Endodermal cell (in vitro differentiated cells): ENCODE data around the gene SURF2. TPM values are rescaled to one million over a fixed set of nuclear protein-coding genes. Genes with fewer than 3 reads are reported as not detected.

ENCODE experiments used
- DNase-seq: peaks from one replicate; pipeline ENCODE4 v3.0.0-alpha.2; 2017
- H3K27ac ChIP-seq: 2 replicates; pipeline ENCODE4 v1.5.1; 2013; ENCODE audit warnings: mild to moderate bottlenecking, low read depth, low read length, moderate library complexity
- H3K27me3 ChIP-seq: 2 replicates; pipeline ENCODE4 v1.6.1; 2013; ENCODE audit warnings: mild to moderate bottlenecking, low read length, moderate library complexity; ENCODE audit not compliant: insufficient read depth, control insufficient read depth, poor library complexity, severe bottlenecking
- H3K36me3 ChIP-seq: 2 replicates; pipeline ENCODE4 v1.7.0; 2013; ENCODE audit warnings: mild to moderate bottlenecking, low read length, moderate library complexity; ENCODE audit not compliant: control insufficient read depth, insufficient read depth
- H3K4me1 ChIP-seq: one replicate; pipeline ENCODE4 v1.7.0; 2013; ENCODE audit warnings: low read length; ENCODE audit not compliant: control insufficient read depth, insufficient read depth
- H3K4me3 ChIP-seq: 2 replicates; pipeline ENCODE4 v1.5.1; 2013; ENCODE audit warnings: mild to moderate bottlenecking, low read length, moderate library complexity
- H3K9ac ChIP-seq: 2 replicates; pipeline ENCODE4 v1.6.1; 2013; ENCODE audit warnings: mild to moderate bottlenecking, low read length, moderate library complexity; ENCODE audit not compliant: poor library complexity, severe bottlenecking; ENCODE audit errors: extremely low read depth
- H3K9me3 ChIP-seq: 2 replicates; pipeline ENCODE4 v1.6.1; 2013; ENCODE audit warnings: mild to moderate bottlenecking, low read length, moderate library complexity; ENCODE audit not compliant: control insufficient read depth
- H3K27ac Mint-ChIP-seq: 2 replicates; pipeline ENCODE4 v1.8.0; 2020; ENCODE audit warnings: mixed read lengths
- H3K27me3 Mint-ChIP-seq: 2 replicates; pipeline ENCODE4 v1.8.0; 2021; ENCODE audit warnings: mild to moderate bottlenecking, mixed read lengths; ENCODE audit not compliant: insufficient read depth
- H3K36me3 Mint-ChIP-seq: 2 replicates; pipeline ENCODE4 v1.8.0; 2020; ENCODE audit warnings: low read depth, mixed read lengths
- H3K4me1 Mint-ChIP-seq: 2 replicates; pipeline ENCODE4 v1.8.0; 2020; ENCODE audit warnings: mixed read lengths
- H3K4me3 Mint-ChIP-seq: 2 replicates; pipeline ENCODE4 v1.8.0; 2020; ENCODE audit warnings: mild to moderate bottlenecking, moderate library complexity, mixed read lengths
- H3K9me3 Mint-ChIP-seq: 2 replicates; pipeline ENCODE4 v1.8.0; 2020; ENCODE audit warnings: mild to moderate bottlenecking, mixed read lengths
- WGBS, 2 experiments: methylation state at CpG; one replicate each; pipeline versions ENCODE4 v1.1.5 to v1.1.7; 2013; ENCODE audit warnings: missing lambda C conversion rate in 2 of 2, mixed read lengths in 1 of 2; ENCODE audit not compliant: insufficient coverage in 1 of 2, insufficient read length in 1 of 2; 5-methylcytosine and 5-hydroxymethylcytosine counted together
- total RNA-seq, 2 donors: library from RNA; stranded (reverse); fragmentation: NEBNext Ultra II Directional in 1 of 2; extraction: Animal tissue kit (Norgen Biotek cat#: 25700) in 1 of 2; gene quantifications; 2 replicates in 1 of 2; 3 replicates in 1 of 2; pipeline ENCODE4 v1.2.1, GENCODE V29; 2021
- TF ChIP-seq, protein P1 (sequence below): fragments of 200-600 bp; sonication (generic); conservative IDR thresholded peaks from 2 replicates; pipeline ENCODE4 v1.5.0; 2021; ENCODE audit warnings: antibody characterized with exemption, mild to moderate bottlenecking

The SURF2 gene
- total RNA-seq, 2 donors from 2014 or later = 18.0 to 25.9 TPM

DNA sequence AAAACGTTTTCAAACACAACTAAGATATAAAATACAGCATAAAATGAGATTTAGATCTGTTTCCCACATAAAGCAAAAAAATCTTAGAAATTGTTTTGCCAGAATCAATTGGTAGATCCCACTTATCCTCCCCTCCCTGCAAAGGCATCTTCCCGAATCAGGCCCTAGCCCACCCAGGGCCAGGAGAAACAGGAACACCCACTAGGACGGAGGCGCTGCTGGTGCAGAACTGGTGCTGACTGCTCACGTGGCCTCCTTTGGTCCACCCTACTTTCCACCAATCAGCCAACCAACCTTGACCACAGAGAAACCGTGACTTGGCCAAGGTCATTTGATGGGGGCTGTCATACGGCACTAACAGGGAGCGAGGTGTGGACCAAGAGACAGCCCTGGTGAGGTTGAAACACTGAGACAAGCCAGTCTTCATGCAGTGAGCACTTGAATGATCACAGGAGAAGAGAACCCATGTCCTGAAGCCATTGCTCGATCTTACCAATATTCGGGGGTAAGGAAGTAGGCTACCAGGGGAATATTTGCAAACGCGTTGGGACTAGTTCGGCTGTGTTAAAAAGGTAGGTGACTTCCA is 5.2 kb downstream of the SURF2 start:
- H3K27me3 ChIP-seq = no peaks in the 10 kb centered on the region
- H3K36me3 ChIP-seq = peaks cover 71% of the 10 kb centered on the region
- TF ChIP-seq, protein P1, sequence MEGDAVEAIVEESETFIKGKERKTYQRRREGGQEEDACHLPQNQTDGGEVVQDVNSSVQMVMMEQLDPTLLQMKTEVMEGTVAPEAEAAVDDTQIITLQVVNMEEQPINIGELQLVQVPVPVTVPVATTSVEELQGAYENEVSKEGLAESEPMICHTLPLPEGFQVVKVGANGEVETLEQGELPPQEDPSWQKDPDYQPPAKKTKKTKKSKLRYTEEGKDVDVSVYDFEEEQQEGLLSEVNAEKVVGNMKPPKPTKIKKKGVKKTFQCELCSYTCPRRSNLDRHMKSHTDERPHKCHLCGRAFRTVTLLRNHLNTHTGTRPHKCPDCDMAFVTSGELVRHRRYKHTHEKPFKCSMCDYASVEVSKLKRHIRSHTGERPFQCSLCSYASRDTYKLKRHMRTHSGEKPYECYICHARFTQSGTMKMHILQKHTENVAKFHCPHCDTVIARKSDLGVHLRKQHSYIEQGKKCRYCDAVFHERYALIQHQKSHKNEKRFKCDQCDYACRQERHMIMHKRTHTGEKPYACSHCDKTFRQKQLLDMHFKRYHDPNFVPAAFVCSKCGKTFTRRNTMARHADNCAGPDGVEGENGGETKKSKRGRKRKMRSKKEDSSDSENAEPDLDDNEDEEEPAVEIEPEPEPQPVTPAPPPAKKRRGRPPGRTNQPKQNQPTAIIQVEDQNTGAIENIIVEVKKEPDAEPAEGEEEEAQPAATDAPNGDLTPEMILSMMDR = no peak
- Mint-ChIP-seq H3K4me1 (peaks cover 3% of the 10 kb centered on the region), H3K36me3 (peaks cover 64% of the 10 kb centered on the region), H3K4me3 (no peak overlapping the region), H3K27me3 (no peaks in the 10 kb centered on the region), H3K27ac (peak overlapping the region; percentile 11), H3K9me3 (no peaks in the 10 kb centered on the region)
- no peak for DNase-seq
- H3K4me3 ChIP-seq = no peak overlapping the region
- H3K4me1 ChIP-seq = no peaks in the 10 kb centered on the region
- H3K9me3 ChIP-seq = no peaks in the 10 kb centered on the region
- no peak overlapping the region for H3K9ac ChIP-seq
- 93 to 97% methylated on average over 6 to 13 of the region's 13 CpGs for WGBS, 2 experiments
- H3K27ac ChIP-seq = no peak overlapping the region

GRCh38 chr9:133362359-133363044 is 6.2 kb downstream of the SURF2 start:
- 95 to 100% methylated on average over 11 to 15 of the region's 15 CpGs for WGBS, 2 experiments
- TF ChIP-seq, protein P1 = no peak

DNA sequence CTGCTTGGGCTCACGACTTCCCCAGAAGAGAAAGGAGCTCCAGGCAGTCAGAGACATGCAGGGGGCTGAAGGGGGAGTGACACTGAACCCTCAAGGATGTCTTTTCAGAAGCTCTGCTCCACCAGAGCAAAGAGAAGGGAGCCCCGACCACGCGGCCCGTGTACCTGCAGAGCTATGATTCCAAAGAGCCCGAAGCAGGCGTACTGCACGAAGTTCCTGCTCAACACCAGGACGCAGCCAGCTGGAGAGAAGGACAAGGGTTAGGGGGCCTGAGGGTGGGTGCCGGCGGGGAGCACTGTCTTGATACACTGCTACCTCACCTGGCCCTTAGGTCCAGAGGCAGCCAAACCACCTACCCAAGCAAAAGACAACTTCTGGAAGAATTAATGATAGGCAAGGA is 10.1 kb downstream of the SURF2 start:
- peaks cover 77% of the 10 kb centered on the region for H3K36me3 Mint-ChIP-seq
- Histone ChIP-seq H3K9me3 (no peaks in the 10 kb centered on the region), H3K9ac (no peak overlapping the region), H3K4me3 (no peak overlapping the region), H3K36me3 (peaks cover 89% of the 10 kb centered on the region), H3K4me1 (peaks cover 8% of the 10 kb centered on the region), H3K27ac (no peak overlapping the region), H3K27me3 (no peaks in the 10 kb centered on the region)
- peaks cover 25% of the 10 kb centered on the region for H3K4me1 Mint-ChIP-seq
- no peak for DNase-seq
- no peaks in the 10 kb centered on the region for H3K9me3 Mint-ChIP-seq
- H3K27me3 Mint-ChIP-seq = no peaks in the 10 kb centered on the region
- TF ChIP-seq, protein P1 = no peak
- no peak overlapping the region for H3K4me3 Mint-ChIP-seq
- H3K27ac Mint-ChIP-seq = no peak overlapping the region
- WGBS, 2 experiments = 95 to 96% methylated on average over 8 to 11 of the region's 11 CpGs

More at GRCh38 chr9:133362359-133363044, 6.2 kb downstream of the SURF2 start:
- Histone ChIP-seq H3K4me3 (no peak overlapping the region), H3K27ac (no peak overlapping the region), H3K4me1 (no peaks in the 10 kb centered on the region), H3K27me3 (no peaks in the 10 kb centered on the region), H3K9ac (no peak overlapping the region), H3K36me3 (peaks cover 80% of the 10 kb centered on the region), H3K9me3 (no peaks in the 10 kb centered on the region)
- H3K36me3 Mint-ChIP-seq = peaks cover 71% of the 10 kb centered on the region
- no peaks in the 10 kb centered on the region for H3K27me3 Mint-ChIP-seq
- H3K9me3 Mint-ChIP-seq = no peaks in the 10 kb centered on the region
- DNase-seq = no peak
- H3K4me3 Mint-ChIP-seq = no peak overlapping the region
- peak overlapping the region; percentile 11 for H3K27ac Mint-ChIP-seq
- H3K4me1 Mint-ChIP-seq = no peaks in the 10 kb centered on the region
